ENCODE measurements around the gene BOC.

The BOC gene

GRCh38 chr3:113222451-113223086 lies 11.2 kb downstream of the BOC start:
- no peak for DNase-seq (ENCODE audit: low read depth, low spot score)

GRCh38 chr3:113223475-113224281 lies 12.3 kb downstream of the BOC start:
- no peak for DNase-seq (ENCODE audit: low read depth, low spot score)

- no peak for DNase-seq (ENCODE audit: low read depth, low spot score)
Measured at GRCh38 chr3:113225286-113225685, 13.9 kb downstream of the BOC start.

GRCh38 chr3:113226491-113226890 lies 15.1 kb downstream of the BOC start:
- no peak for DNase-seq (ENCODE audit: low read depth, low spot score)

- no peak for DNase-seq (ENCODE audit: low read depth, low spot score)
Measured at GRCh38 chr3:113227146-113227545, 15.8 kb downstream of the BOC start.

- DNase-seq (ENCODE audit: low read depth, low spot score): peak; percentile 57
Measured at GRCh38 chr3:113228498-113229286, 17.3 kb downstream of the BOC start.

- no peak for DNase-seq (ENCODE audit: low read depth, low spot score)
Measured at GRCh38 chr3:113231391-113231790, 20.0 kb downstream of the BOC start.

- DNase-seq (ENCODE audit: low read depth, low spot score): peak; percentile 77
Measured at GRCh38 chr3:113231827-113232253, 20.5 kb downstream of the BOC start.

GRCh38 chr3:113232342-113232741 lies 21.0 kb downstream of the BOC start:
- DNase-seq (ENCODE audit: low read depth, low spot score): no peak

- no peak for DNase-seq (ENCODE audit: low read depth, low spot score)
Measured at GRCh38 chr3:113233497-113233896, 22.1 kb downstream of the BOC start.

- no peak for DNase-seq (ENCODE audit: low read depth, low spot score)
Measured at GRCh38 chr3:113234028-113234427, 22.7 kb downstream of the BOC start.

- peak; percentile 33 for DNase-seq (ENCODE audit: low read depth, low spot score)
Measured at GRCh38 chr3:113234688-113235260, 23.4 kb downstream of the BOC start.

- DNase-seq (ENCODE audit: low read depth, low spot score): no peak
Measured at GRCh38 chr3:113238503-113238902, 27.1 kb downstream of the BOC start.

GRCh38 chr3:113240841-113241240 lies 29.5 kb downstream of the BOC start:
- DNase-seq (ENCODE audit: low read depth, low spot score): no peak

- DNase-seq (ENCODE audit: low read depth, low spot score): peak; percentile 84
Measured at GRCh38 chr3:113241292-113242095, 30.1 kb downstream of the BOC start.

GRCh38 chr3:113242096-113242581 lies 30.8 kb downstream of the BOC start:
- no peak for DNase-seq (ENCODE audit: low read depth, low spot score)

- DNase-seq (ENCODE audit: low read depth, low spot score): no peak
Measured at GRCh38 chr3:113243071-113243470, 31.7 kb downstream of the BOC start.

GRCh38 chr3:113243846-113244245 lies 32.5 kb downstream of the BOC start:
- no peak for DNase-seq (ENCODE audit: low read depth, low spot score)

- no peak for DNase-seq (ENCODE audit: low read depth, low spot score)
Measured at GRCh38 chr3:113245761-113246161, 34.4 kb downstream of the BOC start.

GRCh38 chr3:113247068-113247467 lies 35.7 kb downstream of the BOC start:
- DNase-seq (ENCODE audit: low read depth, low spot score): no peak
